Loucy (cell line): ENCODE measurements around the gene ARHGAP5.

Experiments used
- H2AFZ ChIP-seq: fragments of 200-600 bp; sonication (generic); 2 replicates; pipeline ENCODE4 v1.6.0; 2016; ENCODE audit warnings: antibody characterized with exemption, mild to moderate bottlenecking, low read length, moderate library complexity
- H3F3A ChIP-seq: fragments of 200-600 bp; 2 replicates; pipeline ENCODE4 v1.6.0; 2016; ENCODE audit warnings: antibody characterized with exemption, low read depth, mild to moderate bottlenecking
- H3K27me3 ChIP-seq: fragments of 200-600 bp; sonication (generic); 2 replicates; pipeline ENCODE4 v1.6.1; 2014; ENCODE audit warnings: low read length, mild to moderate bottlenecking; ENCODE audit not compliant: insufficient read depth, poor library complexity, severe bottlenecking
- H3K36me3 ChIP-seq: fragments of 200-600 bp; sonication (generic); 2 replicates; pipeline ENCODE4 v1.6.1; 2016; ENCODE audit warnings: low read length; ENCODE audit not compliant: insufficient read depth
- H3K4me1 ChIP-seq: fragments of 200-600 bp; sonication (generic); 2 replicates; pipeline ENCODE4 v1.5.1; 2014; ENCODE audit warnings: low read length, mild to moderate bottlenecking; ENCODE audit not compliant: insufficient read depth, poor library complexity, severe bottlenecking
- H3K4me2 ChIP-seq: fragments of 200-600 bp; sonication (generic); 2 replicates; pipeline ENCODE4 v1.6.0; 2014; ENCODE audit warnings: antibody characterized with exemption, low read length, low read depth, mild to moderate bottlenecking; ENCODE audit not compliant: poor library complexity, severe bottlenecking
- H3K4me3 ChIP-seq: fragments of 200-600 bp; sonication (generic); 2 replicates; pipeline ENCODE4 v1.5.1; 2014; ENCODE audit warnings: low read length, mild to moderate bottlenecking, mixed read lengths; ENCODE audit not compliant: poor library complexity, severe bottlenecking
- H3K79me2 ChIP-seq: fragments of 200-600 bp; sonication (generic); 2 replicates; pipeline ENCODE4 v1.6.1; 2014; ENCODE audit warnings: low read length; ENCODE audit not compliant: insufficient read depth
- H3K9ac ChIP-seq: fragments of 200-600 bp; sonication (generic); 2 replicates; pipeline ENCODE4 v1.6.0; 2014; ENCODE audit warnings: mild to moderate bottlenecking, low read depth, low read length, moderate library complexity; ENCODE audit not compliant: poor library complexity, severe bottlenecking
- H3K9me2 ChIP-seq: fragments of 200-600 bp; sonication (generic); replicated peaks from 2 replicates; pipeline ENCODE4 v1.6.1; 2016; ENCODE audit warnings: low read depth, low read length, mixed read lengths
- H3K9me3 ChIP-seq: fragments of 200-600 bp; sonication (generic); 2 replicates; pipeline ENCODE4 v1.6.1; 2014; ENCODE audit warnings: mild to moderate bottlenecking, antibody characterized with exemption, low read length, low read depth; ENCODE audit not compliant: insufficient read depth
- H4K20me1 ChIP-seq: fragments of 200-600 bp; sonication (generic); 2 replicates; pipeline ENCODE4 v1.6.0; 2014; ENCODE audit warnings: antibody characterized with exemption, low read length, mild to moderate bottlenecking; ENCODE audit not compliant: insufficient read depth, poor library complexity, severe bottlenecking
- EZH2phosphoT487 ChIP-seq: fragments of 200-600 bp; IDR thresholded peaks from 2 replicates; pipeline ENCODE4 v1.6.1; 2018; ENCODE audit warnings: antibody characterized with exemption, mild to moderate bottlenecking, moderate library complexity, borderline replicate concordance
- TF ChIP-seq, protein P1 (sequence below): fragments of 200-600 bp; sonication (generic); conservative IDR thresholded peaks from 2 replicates; pipeline ENCODE4 v1.5.1; 2014; ENCODE audit warnings: mild to moderate bottlenecking, antibody characterized with exemption, low read length

ARHGAP5 gene

DNA sequence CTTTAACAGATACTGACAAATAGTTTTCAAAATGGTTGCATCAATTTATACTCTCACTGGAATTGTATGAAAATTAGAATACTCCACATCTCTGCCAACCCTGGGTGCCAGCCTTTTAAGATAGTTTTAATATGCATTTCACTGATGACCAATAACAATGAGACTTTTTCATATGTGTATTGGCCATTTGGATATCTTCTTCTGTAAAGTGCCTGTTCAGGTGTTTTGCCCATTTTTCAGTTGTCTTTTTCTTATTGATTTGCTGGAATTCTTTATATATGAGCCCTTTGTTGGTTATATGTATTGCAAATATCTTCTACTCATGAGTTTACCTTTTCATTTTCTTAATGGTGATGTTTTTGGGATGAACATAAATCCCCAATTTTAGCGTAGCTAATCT, 108.0 kb downstream of the ARHGAP5 start:
- H3K36me3 ChIP-seq = no peaks in the 10 kb centered on the region
- H3K79me2 ChIP-seq = no peaks in the 10 kb centered on the region
- TF ChIP-seq EZH2phosphoT487 = no peak
- TF ChIP-seq, protein P1, sequence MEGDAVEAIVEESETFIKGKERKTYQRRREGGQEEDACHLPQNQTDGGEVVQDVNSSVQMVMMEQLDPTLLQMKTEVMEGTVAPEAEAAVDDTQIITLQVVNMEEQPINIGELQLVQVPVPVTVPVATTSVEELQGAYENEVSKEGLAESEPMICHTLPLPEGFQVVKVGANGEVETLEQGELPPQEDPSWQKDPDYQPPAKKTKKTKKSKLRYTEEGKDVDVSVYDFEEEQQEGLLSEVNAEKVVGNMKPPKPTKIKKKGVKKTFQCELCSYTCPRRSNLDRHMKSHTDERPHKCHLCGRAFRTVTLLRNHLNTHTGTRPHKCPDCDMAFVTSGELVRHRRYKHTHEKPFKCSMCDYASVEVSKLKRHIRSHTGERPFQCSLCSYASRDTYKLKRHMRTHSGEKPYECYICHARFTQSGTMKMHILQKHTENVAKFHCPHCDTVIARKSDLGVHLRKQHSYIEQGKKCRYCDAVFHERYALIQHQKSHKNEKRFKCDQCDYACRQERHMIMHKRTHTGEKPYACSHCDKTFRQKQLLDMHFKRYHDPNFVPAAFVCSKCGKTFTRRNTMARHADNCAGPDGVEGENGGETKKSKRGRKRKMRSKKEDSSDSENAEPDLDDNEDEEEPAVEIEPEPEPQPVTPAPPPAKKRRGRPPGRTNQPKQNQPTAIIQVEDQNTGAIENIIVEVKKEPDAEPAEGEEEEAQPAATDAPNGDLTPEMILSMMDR = no peak
- no peaks in the 10 kb centered on the region for H4K20me1 ChIP-seq
- peaks cover 16% of the 10 kb centered on the region for H3K4me1 ChIP-seq
- no peak overlapping the region for H3K4me3 ChIP-seq
- H3K4me2 ChIP-seq = no peak overlapping the region
- H2AFZ ChIP-seq = no peak overlapping the region
- H3K9me3 ChIP-seq = peaks cover 9% of the 10 kb centered on the region
- no peaks in the 10 kb centered on the region for H3K9me2 ChIP-seq
- no peaks in the 10 kb centered on the region for H3K27me3 ChIP-seq
- H3K9ac ChIP-seq = no peak overlapping the region
- no peaks in the 10 kb centered on the region for H3F3A ChIP-seq

DNA sequence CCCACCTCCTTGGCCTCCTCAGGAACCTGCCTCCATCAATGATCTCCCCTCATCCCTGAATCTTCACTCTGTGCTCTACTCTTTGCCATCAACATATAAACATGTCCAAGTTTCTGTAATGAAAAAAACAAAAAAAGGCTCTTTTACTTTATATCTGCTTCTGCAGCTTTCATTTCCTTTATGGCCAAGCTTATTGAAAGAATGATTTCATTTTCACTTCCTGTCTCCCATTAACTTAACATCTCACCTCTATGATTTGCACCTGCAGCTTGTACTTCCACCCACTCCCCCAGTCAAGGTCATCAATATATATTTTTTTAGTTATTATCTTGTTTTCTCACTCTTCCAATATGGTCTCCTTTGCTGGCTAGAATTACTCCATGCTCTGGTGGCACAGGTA, 109.1 kb downstream of the ARHGAP5 start:
- no peak overlapping the region for H2AFZ ChIP-seq
- TF ChIP-seq, protein P1 = no peak
- TF ChIP-seq EZH2phosphoT487 = no peak

DNA sequence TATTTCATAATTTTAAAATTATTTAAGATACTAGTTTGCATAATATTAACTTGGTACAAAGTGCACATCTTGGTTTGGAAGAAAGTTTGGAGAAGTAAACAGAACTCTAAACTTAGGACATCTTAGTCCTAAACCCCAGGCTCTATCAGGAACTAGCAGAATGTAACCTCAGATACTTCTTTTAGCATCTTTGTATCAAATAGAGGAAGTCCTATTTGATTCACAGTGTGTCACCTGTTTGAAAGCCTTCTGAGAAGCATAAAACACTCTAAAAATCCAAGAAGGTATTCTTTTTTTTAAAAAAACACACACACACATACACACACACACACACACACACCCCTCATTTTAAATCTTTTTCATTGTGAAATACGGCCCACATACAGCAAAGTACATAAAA, 112.7 kb downstream of the ARHGAP5 start:
- Histone ChIP-seq H3K9me2 (no peaks in the 10 kb centered on the region), H3K27me3 (no peaks in the 10 kb centered on the region), H3K4me3 (no peak overlapping the region), H3K4me2 (no peak overlapping the region), H3K9me3 (peaks cover 8% of the 10 kb centered on the region), H3K9ac (no peak overlapping the region), H3K79me2 (no peaks in the 10 kb centered on the region), H4K20me1 (no peaks in the 10 kb centered on the region), H3K4me1 (peaks cover 4% of the 10 kb centered on the region), H3K36me3 (no peaks in the 10 kb centered on the region), H3F3A (no peaks in the 10 kb centered on the region), H2AFZ (no peak overlapping the region)
- TF ChIP-seq, protein P1 = no peak
- TF ChIP-seq EZH2phosphoT487 = no peak

More for the DNA sequence above, 109.1 kb downstream of the ARHGAP5 start:
- Histone ChIP-seq H3K36me3 (no peaks in the 10 kb centered on the region), H3K9me2 (no peaks in the 10 kb centered on the region), H3F3A (no peaks in the 10 kb centered on the region), H3K79me2 (no peaks in the 10 kb centered on the region), H3K9me3 (peaks cover 9% of the 10 kb centered on the region), H3K27me3 (no peaks in the 10 kb centered on the region), H3K9ac (no peak overlapping the region), H4K20me1 (no peaks in the 10 kb centered on the region), H3K4me3 (no peak overlapping the region), H3K4me1 (peaks cover 16% of the 10 kb centered on the region), H3K4me2 (no peak overlapping the region)
